Measurements from ENCODE around the gene MTG2.

Gene MTG2

GRCh38 chr20:62243906-62244515, 61.2 kb downstream of the MTG2 start:
- H3K4me3 ChIP-seq (ENCODE audit: low read depth, low read length), result no peak overlapping the region
- no peak for TF ChIP-seq CTCF (IDR thresholded peaks at IDR 0.05; ENCODE audit: low read depth, low read length)

- H3K4me3 ChIP-seq (ENCODE audit: low read depth, low read length), result no peak overlapping the region
- TF ChIP-seq CTCF (IDR thresholded peaks at IDR 0.05; ENCODE audit: low read depth, low read length), result no peak
Measured at GRCh38 chr20:62244644-62245108, 61.8 kb downstream of the MTG2 start.

GRCh38 chr20:62245911-62246280, 63.1 kb downstream of the MTG2 start:
- no peak overlapping the region for H3K4me3 ChIP-seq (ENCODE audit: low read depth, low read length)
- no peak for TF ChIP-seq CTCF (IDR thresholded peaks at IDR 0.05; ENCODE audit: low read depth, low read length)

DNA sequence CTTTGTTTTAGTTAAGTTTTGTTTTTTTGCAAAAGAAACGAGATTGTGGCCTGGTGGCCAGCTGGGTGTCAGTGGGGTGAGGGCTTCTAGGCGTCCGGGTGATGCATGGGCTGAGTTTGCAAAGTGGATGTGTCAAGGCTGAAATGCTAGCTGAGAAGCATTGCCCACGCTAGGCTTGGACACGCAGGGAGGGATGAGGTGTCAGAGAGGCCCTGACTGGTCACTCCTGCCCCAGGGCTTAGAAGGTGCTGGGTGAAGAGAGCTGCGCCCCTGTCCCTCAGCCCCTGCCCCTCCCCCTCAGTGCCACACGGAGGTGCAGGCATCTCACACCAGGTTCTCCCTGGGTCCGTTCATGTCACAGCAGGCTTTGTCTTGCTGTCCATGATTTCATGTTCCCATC, 63.6 kb downstream of the MTG2 start:
- TF ChIP-seq CTCF (IDR thresholded peaks at IDR 0.05; ENCODE audit: low read depth, low read length), result no peak
- H3K4me3 ChIP-seq (ENCODE audit: low read depth, low read length), result no peak overlapping the region

GRCh38 chr20:62246872-62247652, 64.2 kb downstream of the MTG2 start:
- TF ChIP-seq CTCF (IDR thresholded peaks at IDR 0.05; ENCODE audit: low read depth, low read length), result no peak
- no peak overlapping the region for H3K4me3 ChIP-seq (ENCODE audit: low read depth, low read length)

DNA sequence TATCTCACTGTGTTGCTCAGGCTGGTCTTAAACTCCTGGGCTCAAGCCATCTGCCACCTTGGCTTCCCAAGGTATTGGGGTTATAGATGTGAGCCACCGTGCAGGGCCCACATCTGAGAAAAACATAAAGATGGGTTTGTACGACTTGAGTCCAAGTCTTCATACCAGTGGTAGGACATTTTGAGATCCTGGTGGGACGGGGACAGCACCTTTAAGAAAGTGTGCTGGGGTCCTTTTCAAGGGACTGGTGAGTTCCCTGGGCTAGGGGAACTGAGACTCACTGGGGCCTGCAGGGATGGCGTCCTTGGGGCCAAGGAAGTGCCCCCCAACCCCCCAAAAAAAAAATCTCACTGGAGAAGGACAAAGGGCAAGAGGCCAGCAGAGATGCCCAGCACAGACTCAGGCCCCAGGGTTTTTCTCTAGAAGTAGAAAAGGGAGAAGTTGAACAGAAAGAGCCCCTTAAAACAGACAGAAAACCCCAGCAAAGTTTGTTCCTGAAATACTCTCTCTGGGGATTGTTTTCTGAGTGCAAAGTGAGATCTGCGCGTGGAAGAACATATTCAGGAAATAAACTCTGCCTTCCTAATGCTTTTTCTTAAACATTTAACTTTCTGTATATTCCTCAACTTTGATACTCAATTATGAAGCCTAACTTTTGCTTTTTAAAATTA, 66.2 kb downstream of the MTG2 start:
- no peak overlapping the region for H3K4me3 ChIP-seq (ENCODE audit: low read depth, low read length)
- no peak for TF ChIP-seq CTCF (IDR thresholded peaks at IDR 0.05; ENCODE audit: low read depth, low read length)
